Posterior vena cava (tissue), 2 donors: Measurements from ENCODE around the gene CXCL16. TPM values are rescaled to one million over a fixed set of nuclear protein-coding genes. Genes with fewer than 3 reads are reported as not detected.

Source experiments
- DNase-seq: peaks from one replicate; pipeline ENCODE4 v3.0.0-alpha.2; 2020; ENCODE audit warnings: low spot score
- intact Hi-C, 2 donors: fragments of 100-400 bp; cut with DNase I; formaldehyde crosslinking; loops; one replicate each; pipeline versions ENCODE4 v1.14.1 to v1.14.2; 2022 to 2023
- long read RNA-seq, 2 donors: library from polyadenylated mRNA; unstranded; transcript quantifications; one replicate each; pipeline ENCODE4 v2.0.0, GENCODE V29; 2020 to 2021
- total RNA-seq, 2 donors: library from RNA; stranded (reverse); fragmentation: NEBNext Ultra II Directional; extraction: Animal tissue kit (Norgen Biotek cat#: 25700); gene quantifications; one replicate each; pipeline ENCODE4 v1.2.1, GENCODE V29; 2021
- donor health status: DM: yes; HTN: yes; CAD: no.
- donor health status: DM: yes; HTN: yes; CAD: no.

The CXCL16 gene, protein sequence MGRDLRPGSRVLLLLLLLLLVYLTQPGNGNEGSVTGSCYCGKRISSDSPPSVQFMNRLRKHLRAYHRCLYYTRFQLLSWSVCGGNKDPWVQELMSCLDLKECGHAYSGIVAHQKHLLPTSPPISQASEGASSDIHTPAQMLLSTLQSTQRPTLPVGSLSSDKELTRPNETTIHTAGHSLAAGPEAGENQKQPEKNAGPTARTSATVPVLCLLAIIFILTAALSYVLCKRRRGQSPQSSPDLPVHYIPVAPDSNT
- 10 to 100 TPM; 14.8 to 20.4 TPM for total RNA-seq
- long read RNA-seq, donor 1, transcript CXCL16-201 (6 exons, 2,222 nt): major isoform, 11 of 14 reads
- long read RNA-seq, donor 1, partial matches to known transcripts: 1 of 14 reads
- long read RNA-seq, donor 1, other reads (novel, unspliced or antisense): 1 of 14 reads
- long read RNA-seq, donor 2, transcript CXCL16-201 (6 exons, 2,222 nt): major isoform, 37 of 47 reads
- long read RNA-seq, donor 2, partial matches to known transcripts: 6 of 47 reads
- long read RNA-seq, donor 2, other reads (novel, unspliced or antisense): 0 of 47 reads

DNA sequence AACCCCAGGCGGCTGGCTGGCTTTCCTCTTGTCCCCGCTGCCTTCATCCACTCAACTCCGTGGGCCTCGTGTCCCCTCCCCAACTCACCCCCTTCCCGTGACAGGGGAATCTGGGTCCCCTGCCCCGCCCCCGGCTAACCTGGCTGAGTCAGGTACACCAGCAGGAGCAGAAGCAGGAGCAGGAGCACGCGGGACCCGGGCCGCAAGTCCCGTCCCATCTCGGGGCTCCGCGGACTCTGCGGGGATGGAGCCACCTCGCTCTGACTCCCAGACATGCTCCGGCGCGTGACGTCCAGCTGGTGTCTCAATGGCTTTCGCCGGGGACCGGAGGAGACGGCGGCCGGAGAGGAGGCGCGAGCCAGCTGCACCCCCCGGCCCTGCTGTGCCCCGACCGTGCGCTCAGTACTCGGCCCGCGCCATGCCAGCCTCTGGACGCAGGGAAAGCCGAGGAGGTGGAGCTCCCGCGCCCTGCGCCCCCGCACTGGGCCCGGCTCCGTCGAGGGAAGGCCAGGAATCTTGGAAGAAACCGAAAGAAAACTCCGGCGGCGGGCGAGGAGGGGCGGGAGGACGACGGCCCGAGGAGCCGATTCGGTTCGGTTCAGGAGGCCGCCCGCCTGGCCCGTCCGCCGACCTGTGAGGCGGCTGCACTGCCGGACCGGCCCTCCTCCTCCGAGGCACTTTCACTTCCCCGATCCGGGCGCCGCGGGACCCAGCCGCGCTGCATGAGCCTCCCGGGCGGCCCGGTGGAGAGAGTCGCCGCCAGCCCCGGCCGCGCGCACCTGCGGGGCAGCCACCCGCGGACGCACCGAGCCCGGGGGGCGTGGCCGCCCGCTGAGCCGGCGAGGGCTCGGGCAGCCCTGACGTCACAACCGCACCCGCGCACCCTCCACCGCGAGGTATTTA, at the start of gene CXCL16, which contains the start of gene ZMYND15:
Gene CXCL16 (minus strand): TSS at position 807 of the 903 bp plus-strand sequence. CDS start 589 bp downstream, at position 218.
Gene ZMYND15 (plus strand): TSS at position 712 of the 903 bp plus-strand sequence. CDS start 716 bp downstream, outside the sequence.
- peak; percentile 86 for DNase-seq
- intact Hi-C loops: no loop called here

DNA sequence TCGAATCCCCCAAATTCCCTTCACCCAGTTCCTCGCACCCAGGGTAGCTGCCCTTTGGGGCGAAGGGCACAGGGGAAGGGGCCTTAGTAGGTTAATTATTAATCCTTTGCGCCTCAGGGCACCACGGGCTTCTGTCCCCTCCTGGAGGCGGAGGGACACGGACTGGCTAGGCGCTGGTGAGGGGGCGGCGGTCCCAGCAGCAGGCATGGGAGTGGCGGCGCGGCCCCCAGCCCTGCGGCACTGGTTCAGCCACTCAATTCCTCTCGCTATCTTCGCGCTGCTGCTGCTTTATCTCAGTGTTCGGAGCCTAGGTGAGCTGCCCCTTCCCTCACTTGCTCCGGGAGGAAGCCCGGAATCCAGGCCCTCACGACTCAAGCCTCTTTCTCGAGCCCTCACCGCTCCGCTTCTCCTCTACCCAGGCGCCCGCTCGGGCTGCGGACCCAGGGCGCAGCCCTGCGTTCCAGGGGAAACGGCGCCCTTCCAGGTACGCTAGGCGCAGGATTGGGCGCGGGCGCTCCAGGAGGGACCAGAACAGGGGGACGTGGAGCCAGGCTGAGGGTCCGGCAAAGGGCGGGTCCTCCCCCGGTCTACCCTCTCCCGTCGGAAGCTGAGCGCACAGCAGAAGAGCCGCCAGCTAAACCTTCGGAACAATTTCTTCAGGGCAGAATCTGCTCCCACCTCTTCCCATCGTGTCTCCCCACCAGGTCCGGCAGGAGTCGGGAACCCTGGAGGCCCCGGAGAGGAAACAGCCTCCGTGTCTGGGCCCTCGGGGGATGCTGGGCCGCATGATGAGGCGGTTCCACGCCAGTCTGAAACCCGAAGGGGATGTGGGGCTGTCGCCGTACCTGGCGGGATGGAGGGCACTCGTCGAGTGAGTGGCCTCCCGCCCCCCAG, 49.3 kb upstream of the CXCL16 start, which contains the start of gene GLTPD2:
Gene GLTPD2 (plus strand): TSS at position 158 of the 894 bp plus-strand sequence. CDS start 48 bp downstream, at position 206.
- peak; percentile 83 for DNase-seq
- intact Hi-C loops: loop anchor here (5.0 kb wide), 1 partner anchor 98 kb away; no protein-coding TSS in a partner anchor

DNA sequence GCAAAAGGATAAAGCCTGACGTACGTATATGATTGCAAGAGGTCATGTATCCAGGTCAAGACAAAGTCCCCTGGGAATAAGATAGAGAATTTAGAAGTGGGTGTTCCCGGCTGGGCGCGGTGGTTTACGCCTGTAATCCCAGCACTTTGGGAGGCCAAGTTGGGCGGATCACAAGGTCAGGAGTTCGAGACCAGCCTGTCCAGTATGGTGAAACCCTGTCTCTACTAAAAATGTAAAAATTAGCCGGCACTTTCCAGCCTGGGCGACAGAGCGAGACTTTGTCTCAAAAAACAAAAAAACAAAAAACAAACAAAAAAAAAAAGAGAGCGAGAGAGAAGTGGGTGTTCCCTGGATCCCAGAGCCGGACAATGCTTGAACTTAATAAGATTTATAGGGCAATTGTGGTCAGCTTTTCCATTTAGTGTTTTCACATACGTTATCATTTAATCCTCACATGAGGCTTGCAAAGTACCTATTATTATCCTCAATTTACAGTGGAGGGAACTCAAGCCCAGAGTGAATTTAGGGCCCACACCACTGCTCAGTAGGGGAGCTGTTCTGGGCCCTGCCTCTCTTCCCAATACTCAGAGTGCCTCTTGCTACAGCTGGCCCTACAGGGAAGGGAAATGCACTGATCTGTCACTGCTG, 48.6 kb upstream of the CXCL16 start:
- intact Hi-C loops: loop anchor here (5.0 kb wide), 1 partner anchor 99 kb away; no protein-coding TSS in a partner anchor
- DNase-seq: no peak

DNA sequence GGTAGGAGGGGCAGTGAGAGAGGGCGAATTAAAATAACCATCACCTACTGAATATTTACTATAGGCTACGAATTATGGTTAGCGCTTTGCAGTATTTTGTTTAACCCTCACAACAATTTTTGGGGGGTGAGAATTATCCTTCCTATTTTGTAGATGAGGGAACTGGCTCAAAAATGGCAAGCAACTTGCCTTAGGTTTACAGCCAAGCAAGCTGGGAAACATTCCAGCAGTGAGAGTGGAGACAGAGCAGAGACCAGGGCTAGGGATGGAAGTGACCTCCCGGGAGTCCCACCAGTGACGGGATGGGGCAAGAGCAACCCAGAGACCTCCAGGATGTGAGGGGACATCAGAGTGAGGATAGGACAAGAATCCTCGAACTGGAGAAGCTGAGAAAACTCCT, 46.8 kb upstream of the CXCL16 start:
- intact Hi-C loops: loop anchor here (5.0 kb wide), 1 partner anchor 101 kb away; no protein-coding TSS in a partner anchor
- DNase-seq: no peak

DNA sequence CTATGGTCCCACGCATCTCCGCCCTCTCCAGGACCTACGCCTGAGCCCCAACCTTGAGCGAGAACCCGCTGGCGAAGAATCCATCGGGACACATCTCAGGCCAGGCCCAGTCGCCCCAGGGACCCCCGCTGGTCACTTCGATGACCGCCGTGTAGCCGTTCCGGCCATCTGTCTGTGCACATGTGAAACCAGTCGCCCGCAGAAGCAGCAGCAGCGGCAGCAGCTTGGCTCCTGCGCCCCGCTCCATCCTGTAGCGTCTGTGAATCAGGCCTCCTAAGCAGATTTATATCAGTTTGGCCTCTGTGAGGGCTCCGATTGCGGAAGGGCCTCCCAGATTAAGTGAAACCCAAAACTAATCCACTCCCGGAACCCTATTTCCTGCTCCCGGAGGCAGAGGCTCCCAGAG, 46.4 kb upstream of the CXCL16 start, which contains the start of gene VMO1:
Gene VMO1 (minus strand): TSS at position 259 of the 406 bp plus-strand sequence. CDS start 12 bp downstream, at position 247.
- peak; percentile 85 for DNase-seq
- intact Hi-C loops: loop anchor here (5.0 kb wide), 1 partner anchor 101 kb away; no protein-coding TSS in a partner anchor

DNA sequence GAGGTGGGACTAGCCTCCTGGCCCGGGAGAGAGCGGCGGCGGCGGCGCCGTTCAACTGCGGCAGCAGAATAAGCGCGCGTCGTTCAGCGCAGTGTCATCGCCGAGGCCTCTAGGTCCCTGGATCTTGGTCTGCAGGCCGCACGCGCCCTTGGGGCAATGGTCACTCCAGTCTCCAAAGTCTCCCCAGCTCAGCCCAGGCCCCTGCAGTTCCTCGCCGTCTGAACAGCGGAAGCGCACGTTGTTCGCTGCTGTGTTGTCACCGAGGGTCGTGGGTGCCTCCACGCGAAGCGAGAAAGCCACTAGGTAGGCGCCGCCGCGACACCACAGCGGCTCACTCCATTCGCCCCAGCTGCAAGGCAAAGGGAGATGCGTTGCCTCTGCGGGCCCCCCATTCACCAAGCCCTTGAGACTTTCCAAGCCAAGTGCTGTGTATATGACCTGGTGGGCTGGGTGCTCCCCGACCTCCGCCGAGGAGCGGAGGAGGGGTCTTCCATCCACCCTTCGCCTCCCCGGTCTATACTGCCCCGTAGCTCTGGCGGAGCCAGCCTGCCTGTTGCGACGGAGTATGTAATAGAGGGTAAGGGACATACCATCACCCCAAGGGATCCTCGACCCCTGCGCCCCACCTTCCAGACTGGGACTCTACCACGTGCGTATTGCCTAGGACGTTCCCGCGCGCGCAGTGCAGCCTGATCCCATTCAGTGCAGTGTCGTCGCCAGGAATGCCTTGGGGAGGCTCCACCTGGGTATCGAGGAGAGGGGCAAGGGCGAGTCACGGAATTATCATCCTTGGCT, 45.8 kb upstream of the CXCL16 start:
- peak; percentile 82 for DNase-seq
- intact Hi-C loops: loop anchor here (5.0 kb wide), 1 partner anchor 102 kb away; no protein-coding TSS in a partner anchor

DNA sequence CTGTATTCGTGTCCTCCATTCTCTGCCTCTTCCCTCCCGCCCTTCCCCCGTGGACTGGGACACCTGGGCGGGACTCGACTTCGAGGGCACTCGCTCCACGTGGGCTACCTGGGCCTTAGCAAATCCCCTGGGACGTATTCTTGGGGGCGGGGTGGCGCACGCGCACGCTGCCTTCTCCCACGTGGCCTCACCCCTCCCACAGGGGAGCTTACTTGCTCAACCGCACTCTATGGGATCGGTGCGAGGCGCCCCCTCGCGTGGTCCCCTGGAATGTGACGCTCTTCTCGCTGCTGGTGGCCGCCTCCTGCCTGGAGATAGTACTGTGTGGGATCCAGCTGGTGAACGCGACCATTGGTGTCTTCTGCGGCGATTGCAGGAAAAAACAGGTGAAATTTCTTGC, 42.9 kb upstream of the CXCL16 start:
- DNase-seq: no peak
- intact Hi-C loops: no loop called here

DNA sequence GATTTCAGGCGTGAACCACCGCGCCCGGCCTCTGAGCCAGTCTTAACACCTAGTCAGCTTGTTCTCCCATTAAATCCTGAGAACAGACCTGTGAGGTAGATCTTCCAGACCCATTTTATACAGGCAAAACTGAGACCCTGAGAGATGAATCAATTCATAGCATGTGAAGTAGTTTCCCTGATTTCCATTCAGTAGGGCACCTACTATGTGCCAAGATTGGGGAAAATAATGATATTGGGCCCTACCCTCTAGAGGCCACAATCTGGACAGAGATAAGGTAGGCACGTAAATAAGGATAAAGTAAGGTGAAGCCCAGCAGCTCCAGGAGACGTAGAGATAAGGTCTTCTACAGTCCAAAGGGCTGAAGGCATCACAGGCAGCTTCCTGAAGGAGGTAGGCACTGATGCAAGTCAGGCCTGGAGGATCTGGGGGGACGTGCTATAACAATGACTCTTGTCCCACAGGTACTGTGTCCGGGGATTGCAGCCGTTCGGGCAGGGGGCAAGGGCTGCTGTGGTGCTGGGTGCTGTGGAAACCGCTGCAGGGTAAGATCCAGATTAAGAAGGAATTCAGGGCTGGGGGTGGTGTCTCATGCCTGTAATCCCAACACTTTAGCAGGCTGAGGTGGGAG, 40.7 kb upstream of the CXCL16 start:
- intact Hi-C loops: no loop called here

DNA sequence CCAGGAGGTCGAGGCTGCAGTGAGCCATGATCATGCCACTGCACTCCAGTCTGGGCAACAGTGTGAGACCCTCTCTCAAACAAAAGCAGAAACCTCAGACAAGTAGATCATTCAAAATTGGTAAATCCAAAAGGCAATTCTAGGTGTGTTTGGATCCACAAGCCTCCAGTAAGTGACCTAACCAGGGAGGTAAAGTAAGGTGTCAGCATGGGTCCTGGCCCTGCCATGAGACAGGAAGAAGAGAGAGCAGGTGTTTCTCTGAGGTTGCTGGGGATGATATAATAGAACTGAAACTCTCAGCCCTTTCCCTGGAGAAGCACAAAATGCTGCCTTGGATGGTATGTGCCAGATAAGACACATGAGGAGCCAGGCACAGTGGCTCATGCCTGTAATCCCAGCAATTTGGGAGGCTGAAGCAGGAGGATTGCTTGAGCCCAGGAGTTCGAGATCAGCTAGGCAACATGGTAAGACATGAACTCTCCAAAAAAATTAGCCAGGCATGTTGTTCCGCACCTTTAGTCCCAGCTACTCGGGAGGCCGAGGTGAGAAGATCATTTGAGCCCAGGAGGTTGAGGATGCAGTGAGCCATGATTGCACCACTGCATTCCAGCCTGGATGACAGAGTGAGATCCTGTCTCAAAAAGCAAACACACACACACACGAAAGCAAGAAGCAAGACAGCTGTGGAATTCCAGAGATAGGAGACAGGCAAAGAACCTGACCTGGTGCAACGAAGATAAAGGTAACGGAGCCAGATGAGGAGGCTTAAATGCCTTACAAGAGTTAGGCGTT, 38.4 kb upstream of the CXCL16 start:
- intact Hi-C loops: no loop called here

More for the DNA sequence above, 40.7 kb upstream of the CXCL16 start:
- no peak for DNase-seq

DNA sequence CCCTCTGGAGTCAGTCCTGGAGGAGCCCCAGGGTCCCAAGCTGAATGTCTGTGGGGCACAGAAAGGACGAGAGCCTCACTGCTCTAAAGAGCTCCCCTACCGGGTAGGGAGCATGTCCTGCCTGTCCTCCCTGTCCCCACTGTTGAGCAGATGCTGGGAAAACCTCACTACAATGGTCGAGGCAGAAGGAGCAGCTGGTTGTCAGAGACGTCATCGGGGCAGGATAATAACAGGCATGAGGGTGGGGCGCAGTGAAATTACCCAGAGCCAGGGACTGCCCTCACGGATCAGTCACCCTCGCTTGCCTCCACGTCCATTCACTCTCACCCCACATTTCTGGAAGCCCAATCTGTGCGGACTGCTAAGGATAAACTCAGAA, 32.5 kb upstream of the CXCL16 start:
- DNase-seq: no peak
- intact Hi-C loops: no loop called here

More for the DNA sequence above, 38.4 kb upstream of the CXCL16 start:
- no peak for DNase-seq

DNA sequence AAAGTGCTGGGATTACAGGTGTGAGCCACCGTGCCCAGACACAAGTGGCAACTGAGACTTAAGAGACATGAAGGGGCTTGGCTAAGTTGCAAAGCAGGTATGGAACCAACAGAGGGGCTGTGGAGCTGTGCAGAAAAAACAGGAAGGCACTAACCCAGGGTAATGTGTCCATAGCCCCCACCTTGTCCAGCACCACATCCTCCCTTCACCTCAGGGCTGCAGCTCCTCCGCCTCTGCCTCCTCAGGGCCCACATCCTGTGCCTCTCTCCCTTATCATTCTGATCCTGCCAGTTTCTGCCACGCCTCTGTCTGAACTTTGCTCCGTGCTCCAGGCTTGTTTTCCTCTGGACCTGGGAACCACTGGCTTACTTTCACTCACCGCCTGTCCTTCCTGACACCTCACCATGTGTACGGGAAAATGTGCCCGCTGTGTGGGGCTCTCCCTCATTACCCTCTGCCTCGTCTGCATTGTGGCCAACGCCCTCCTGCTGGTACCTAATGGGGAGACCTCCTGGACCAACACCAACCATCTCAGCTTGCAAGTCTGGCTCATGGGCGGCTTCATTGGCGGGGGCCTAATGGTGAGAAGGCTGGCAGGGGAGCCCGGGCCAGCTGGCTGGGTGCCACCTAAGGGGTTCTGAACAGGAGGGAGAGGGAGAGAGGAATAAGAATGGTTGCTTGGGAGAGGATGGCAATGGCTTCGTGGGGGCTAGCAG, 31.9 kb upstream of the CXCL16 start, which contains the start of gene TM4SF5:
Gene TM4SF5 (plus strand): TSS at position 368 of the 716 bp plus-strand sequence. CDS start 37 bp downstream, at position 405.
- DNase-seq: no peak
- intact Hi-C loops: no loop called here

DNA sequence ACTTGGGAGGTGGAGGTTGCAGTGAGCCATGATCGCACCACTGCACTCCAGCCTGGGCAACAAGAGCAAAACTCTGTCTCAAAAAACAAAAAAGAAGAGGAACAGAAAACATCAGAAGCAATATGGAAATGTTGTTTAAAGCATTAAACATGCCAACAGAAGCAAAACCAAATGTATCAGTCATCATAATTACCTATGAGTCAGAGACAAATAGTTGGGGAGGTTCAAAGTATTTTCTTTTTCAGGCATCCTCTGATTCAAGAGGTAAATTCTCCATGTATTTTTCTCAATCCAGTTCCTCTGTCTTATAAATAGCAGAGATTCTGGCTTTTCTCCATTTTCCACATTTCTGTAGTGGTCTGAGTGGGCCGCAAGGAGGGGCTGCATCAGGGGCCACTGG, 29.9 kb upstream of the CXCL16 start:
- no peak for DNase-seq
- intact Hi-C loops: no loop called here

DNA sequence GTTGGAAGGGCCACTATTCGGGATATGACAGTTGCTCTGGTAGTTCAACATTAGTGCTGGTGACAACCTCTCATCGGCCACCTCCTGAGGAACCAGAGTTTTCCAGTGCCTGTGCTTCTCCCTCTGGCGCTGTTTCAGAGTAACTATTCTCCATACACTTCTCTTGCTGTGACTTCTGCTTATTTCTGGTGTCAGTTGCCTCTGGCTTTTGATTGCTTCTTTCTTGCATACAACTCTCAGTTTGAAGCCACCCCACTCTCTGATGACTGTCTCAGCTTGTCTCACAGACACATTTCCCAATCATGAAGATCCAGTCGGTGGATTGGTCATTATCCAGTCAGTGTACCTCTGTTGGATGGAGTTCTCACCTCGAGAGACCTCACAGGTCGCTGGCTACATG, 28.6 kb upstream of the CXCL16 start:
- intact Hi-C loops: no loop called here
- no peak for DNase-seq

DNA sequence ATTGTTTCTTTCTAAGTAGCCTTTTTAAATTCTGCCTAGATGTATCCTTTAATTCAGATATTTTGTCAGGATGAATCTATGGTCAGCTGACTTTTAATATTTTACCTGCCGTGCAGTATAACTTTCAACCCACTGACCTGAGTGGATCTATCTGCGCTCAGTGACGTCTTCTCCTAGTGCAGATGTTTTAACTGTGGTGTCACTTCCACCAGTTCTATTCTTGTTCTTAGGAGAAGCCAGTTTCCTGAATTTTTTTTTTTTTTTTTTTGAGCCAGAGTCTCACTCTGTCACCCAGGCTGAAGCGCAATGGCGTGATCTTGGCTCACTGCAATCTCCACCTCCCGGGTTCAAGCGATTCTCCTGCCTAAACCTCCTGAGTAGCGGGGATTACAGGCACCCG, 27.0 kb upstream of the CXCL16 start:
- intact Hi-C loops: no loop called here

DNA sequence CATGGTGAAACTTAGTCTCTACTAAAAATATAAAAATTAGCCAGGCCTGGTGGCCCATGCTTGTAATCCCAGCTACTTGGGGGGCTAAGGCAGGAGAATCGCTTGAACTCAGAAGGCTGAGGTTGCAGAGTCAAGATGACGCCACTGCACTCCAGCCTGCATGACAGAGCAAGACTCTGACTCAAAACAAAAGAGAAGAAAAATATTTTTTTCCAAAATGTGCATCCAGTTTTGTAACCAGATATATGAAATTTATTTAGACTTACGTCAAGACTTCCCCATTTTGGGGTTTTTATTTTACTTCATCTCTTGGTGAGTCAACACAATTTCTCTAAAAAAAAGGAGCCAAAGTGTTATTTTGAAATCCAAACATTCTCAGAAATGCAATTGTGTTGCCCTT, 26.5 kb upstream of the CXCL16 start:
- DNase-seq: no peak
- intact Hi-C loops: no loop called here

More for the DNA sequence above, 27.0 kb upstream of the CXCL16 start:
- no peak for DNase-seq
